ENCODE results near the gene OR2G6.
"Not testable (repeated sequence)": the region's sequence is repeated elsewhere in the genome, so short reads cannot be mapped to it uniquely, and the experiment has no call there.

GRCh38 chr1:248475660-248476059, 32.2 kb upstream of the OR2G6 start:
- TF ChIP-seq CTCF, POLR2A (IDR thresholded peaks at IDR 0.05): not testable (repeated sequence)
